GM20000 (cell line): ENCODE results near the gene PTTG1.
"Not testable (repeated sequence)": the region's sequence is repeated elsewhere in the genome, so short reads cannot be mapped to it uniquely, and the experiment has no call there.

Experiments
- DNase-seq: peaks from one replicate; pipeline ENCODE4 v3.0.0; 2012; ENCODE audit warnings: low spot score
- CTCF ChIP-seq: IDR thresholded peaks from 2 replicates; pipeline ENCODE4 v1.5.1; 2012; ENCODE audit warnings: mild to moderate bottlenecking, control low read depth; ENCODE audit errors: extremely low read depth, missing control alignments

The PTTG1 gene

GRCh38 chr5:160423099-160423498 lies 1.4 kb downstream of the PTTG1 start:
- no peak for TF ChIP-seq CTCF
- no peak for DNase-seq

DNA sequence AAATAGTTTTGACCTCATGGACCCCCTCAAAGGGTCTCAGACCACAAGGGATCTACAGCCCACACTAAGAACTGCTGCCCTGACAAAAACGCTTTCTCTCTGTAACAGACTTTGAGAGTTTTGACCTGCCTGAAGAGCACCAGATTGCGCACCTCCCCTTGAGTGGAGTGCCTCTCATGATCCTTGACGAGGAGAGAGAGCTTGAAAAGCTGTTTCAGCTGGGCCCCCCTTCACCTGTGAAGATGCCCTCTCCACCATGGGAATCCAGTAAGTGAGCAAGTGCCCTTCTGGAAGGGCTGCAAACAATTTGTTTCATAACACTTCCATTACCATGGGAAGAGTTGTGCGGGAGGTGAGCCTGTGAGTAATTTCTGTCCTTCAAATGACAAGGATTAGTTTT lies 6.0 kb downstream of the PTTG1 start:
- TF ChIP-seq CTCF: no peak
- no peak for DNase-seq

DNA sequence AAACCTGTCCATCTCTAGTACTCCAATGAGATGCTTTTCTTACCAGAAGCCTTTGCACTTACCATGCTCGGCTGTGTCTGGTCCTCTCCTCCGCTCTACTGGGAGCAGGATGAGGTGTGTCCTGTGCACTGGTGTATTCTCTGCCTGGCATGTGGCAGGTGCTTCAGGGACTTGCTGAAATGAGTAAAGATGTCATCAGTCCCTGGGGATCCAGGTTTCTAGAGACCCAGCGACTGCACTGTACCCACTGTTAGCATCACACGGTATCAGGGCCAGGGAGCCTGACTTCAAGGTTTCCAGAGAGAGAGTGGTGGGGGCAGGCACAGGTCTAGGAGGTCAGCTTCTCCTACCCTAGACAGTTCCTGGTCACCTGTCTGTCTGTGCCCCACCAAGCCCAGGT lies 10.5 kb downstream of the PTTG1 start:
- TF ChIP-seq CTCF: no peak
- no peak for DNase-seq

GRCh38 chr5:160432787-160433186 lies 11.1 kb downstream of the PTTG1 start:
- no peak for DNase-seq
- TF ChIP-seq CTCF: no peak

- peak; percentile 77 for DNase-seq
- TF ChIP-seq CTCF: no peak
Measured at GRCh38 chr5:160434022-160434531, 12.4 kb downstream of the PTTG1 start.

DNA sequence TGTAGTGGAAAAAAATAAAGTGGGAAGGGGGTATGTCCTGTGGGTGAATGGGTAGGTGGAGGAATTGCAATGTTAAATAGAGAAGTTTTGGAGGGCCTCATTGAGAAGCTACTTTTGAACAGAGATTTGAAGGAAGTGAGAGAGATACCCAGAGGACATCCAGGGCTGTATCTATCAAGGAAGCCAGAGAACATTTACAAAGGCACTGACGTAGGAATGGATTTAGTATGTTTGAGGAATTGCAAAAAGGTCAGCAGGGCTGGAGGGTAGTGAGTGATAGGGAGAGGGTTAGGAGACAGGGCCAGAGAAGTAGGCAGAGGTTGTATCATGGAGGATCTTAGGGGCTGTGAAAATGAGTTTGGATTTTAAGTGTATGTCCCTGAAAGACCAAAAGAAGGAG lies 13.9 kb downstream of the PTTG1 start:
- no peak for DNase-seq
- no peak for TF ChIP-seq CTCF

DNA sequence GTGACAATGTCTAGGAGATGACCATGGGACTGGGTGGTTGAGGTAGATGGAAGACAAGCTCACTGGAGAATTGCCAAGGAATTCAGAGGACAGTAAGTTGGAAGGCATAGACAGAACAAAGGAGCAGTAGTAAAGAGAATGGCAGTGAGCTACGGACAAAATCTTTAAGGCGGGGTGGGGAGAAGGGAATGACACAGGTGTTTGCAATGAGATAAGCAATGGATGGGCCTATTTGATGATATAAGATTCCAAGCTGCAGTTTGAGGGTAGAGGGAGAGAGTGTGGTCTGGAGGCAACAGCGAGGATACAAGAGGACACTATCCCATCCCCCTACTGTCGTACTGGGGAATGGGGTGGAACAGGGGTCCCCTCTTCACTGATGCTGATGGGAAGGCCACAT lies 14.4 kb downstream of the PTTG1 start:
- DNase-seq: no peak
- TF ChIP-seq CTCF: no peak

DNA sequence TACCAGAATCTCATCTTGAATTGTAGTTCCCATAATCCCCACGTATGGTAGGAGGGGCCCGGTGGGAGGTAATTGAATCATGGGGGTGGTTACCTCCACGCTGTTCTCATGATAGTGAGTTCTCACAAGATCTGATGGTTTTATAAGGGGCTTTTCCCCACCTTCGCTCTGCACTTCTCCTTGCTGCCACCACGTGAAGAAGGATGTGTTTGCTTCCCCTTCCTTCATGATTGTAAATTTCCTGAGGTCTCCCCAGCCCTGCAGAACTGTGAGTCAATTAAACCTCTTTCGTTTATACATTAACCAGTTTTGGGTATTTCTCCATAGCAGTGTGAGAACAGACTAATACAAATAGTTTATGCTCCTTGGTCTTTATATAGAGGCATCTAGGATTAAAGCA lies 15.0 kb downstream of the PTTG1 start:
- not testable (repeated sequence) for DNase-seq
